ENCODE measurements around the gene TCF4.

Gene TCF4

DNA sequence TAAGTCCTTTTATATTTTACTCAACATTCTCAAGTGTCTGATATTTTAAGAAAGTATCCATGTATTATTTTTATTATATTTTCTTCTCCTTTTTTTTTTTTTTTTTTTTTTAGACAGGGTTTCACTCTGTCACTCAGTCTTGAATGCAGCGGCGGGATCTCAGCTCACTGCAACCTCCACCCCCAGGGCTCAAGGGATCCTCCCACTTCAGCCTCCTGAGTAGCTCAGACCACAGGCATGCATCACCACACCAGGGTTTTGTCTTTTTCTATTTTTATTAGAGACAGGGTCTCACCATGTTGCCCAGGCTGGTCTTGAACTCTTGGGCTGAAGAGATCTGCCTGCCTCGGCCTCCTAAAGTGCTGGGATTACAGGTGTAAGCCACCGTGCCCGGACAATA, 212.1 kb downstream of the TCF4 start:
- DNase-seq (ENCODE audit: low read depth in 1 of 2, low spot score in 1 of 2): no peak
- no peak overlapping the region for H3K27ac ChIP-seq (replicated peaks)
- H3K27me3 ChIP-seq (ENCODE audit: insufficient read depth, poor library complexity, severe bottlenecking): no peaks in the 10 kb centered on the region
- H3K4me3 ChIP-seq (replicated peaks; ENCODE audit: insufficient read depth, low read length): no peak overlapping the region
- TF ChIP-seq SPI1 (IDR thresholded peaks at IDR 0.05; ENCODE audit: borderline replicate concordance, low read depth): no peak
- TF ChIP-seq, protein P1, sequence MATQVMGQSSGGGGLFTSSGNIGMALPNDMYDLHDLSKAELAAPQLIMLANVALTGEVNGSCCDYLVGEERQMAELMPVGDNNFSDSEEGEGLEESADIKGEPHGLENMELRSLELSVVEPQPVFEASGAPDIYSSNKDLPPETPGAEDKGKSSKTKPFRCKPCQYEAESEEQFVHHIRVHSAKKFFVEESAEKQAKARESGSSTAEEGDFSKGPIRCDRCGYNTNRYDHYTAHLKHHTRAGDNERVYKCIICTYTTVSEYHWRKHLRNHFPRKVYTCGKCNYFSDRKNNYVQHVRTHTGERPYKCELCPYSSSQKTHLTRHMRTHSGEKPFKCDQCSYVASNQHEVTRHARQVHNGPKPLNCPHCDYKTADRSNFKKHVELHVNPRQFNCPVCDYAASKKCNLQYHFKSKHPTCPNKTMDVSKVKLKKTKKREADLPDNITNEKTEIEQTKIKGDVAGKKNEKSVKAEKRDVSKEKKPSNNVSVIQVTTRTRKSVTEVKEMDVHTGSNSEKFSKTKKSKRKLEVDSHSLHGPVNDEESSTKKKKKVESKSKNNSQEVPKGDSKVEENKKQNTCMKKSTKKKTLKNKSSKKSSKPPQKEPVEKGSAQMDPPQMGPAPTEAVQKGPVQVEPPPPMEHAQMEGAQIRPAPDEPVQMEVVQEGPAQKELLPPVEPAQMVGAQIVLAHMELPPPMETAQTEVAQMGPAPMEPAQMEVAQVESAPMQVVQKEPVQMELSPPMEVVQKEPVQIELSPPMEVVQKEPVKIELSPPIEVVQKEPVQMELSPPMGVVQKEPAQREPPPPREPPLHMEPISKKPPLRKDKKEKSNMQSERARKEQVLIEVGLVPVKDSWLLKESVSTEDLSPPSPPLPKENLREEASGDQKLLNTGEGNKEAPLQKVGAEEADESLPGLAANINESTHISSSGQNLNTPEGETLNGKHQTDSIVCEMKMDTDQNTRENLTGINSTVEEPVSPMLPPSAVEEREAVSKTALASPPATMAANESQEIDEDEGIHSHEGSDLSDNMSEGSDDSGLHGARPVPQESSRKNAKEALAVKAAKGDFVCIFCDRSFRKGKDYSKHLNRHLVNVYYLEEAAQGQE (IDR thresholded peaks at IDR 0.05; ENCODE audit: insufficient replicate concordance, low read depth): no peak
- no peak for TF ChIP-seq GABPA (IDR thresholded peaks at IDR 0.05; ENCODE audit: low read depth)
- TF ChIP-seq, protein P2, sequence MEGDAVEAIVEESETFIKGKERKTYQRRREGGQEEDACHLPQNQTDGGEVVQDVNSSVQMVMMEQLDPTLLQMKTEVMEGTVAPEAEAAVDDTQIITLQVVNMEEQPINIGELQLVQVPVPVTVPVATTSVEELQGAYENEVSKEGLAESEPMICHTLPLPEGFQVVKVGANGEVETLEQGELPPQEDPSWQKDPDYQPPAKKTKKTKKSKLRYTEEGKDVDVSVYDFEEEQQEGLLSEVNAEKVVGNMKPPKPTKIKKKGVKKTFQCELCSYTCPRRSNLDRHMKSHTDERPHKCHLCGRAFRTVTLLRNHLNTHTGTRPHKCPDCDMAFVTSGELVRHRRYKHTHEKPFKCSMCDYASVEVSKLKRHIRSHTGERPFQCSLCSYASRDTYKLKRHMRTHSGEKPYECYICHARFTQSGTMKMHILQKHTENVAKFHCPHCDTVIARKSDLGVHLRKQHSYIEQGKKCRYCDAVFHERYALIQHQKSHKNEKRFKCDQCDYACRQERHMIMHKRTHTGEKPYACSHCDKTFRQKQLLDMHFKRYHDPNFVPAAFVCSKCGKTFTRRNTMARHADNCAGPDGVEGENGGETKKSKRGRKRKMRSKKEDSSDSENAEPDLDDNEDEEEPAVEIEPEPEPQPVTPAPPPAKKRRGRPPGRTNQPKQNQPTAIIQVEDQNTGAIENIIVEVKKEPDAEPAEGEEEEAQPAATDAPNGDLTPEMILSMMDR (IDR thresholded peaks at IDR 0.05; ENCODE audit: insufficient read depth, low read length): no peak
- TF ChIP-seq POLR2AphosphoS5 (IDR thresholded peaks at IDR 0.05; ENCODE audit: low read depth): no peak

DNA sequence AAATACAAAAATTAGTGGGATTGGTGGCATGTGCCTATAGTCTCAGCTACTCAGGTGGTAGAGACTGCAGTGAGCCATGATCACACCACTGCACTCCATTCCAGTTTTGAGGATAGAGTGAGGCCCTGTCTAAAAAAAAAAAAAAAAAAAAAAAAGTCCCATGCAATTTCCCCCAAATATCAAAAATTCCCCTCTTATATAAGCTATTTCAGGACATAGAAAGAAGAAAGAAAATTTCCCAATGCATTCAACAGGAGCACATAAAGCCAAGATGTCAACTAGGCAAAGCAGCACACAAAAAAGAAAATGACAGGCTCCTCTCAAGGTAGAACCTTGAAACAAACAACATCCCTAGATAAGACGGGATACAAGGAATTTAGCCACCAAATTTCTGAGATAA, 213.3 kb downstream of the TCF4 start:
- no peak overlapping the region for H3K4me3 ChIP-seq (replicated peaks; ENCODE audit: insufficient read depth, low read length)
- no peaks in the 10 kb centered on the region for H3K27me3 ChIP-seq (ENCODE audit: insufficient read depth, poor library complexity, severe bottlenecking)
- no peak for DNase-seq (ENCODE audit: low read depth in 1 of 2, low spot score in 1 of 2)
- no peak overlapping the region for H3K27ac ChIP-seq (replicated peaks)
- no peak for TF ChIP-seq GABPA (IDR thresholded peaks at IDR 0.05; ENCODE audit: low read depth)
- no peak for TF ChIP-seq POLR2AphosphoS5 (IDR thresholded peaks at IDR 0.05; ENCODE audit: low read depth)
- TF ChIP-seq SPI1 (IDR thresholded peaks at IDR 0.05; ENCODE audit: borderline replicate concordance, low read depth): no peak
- TF ChIP-seq, protein P1 (IDR thresholded peaks at IDR 0.05; ENCODE audit: insufficient replicate concordance, low read depth): no peak
- TF ChIP-seq, protein P2 (IDR thresholded peaks at IDR 0.05; ENCODE audit: insufficient read depth, low read length): no peak

DNA sequence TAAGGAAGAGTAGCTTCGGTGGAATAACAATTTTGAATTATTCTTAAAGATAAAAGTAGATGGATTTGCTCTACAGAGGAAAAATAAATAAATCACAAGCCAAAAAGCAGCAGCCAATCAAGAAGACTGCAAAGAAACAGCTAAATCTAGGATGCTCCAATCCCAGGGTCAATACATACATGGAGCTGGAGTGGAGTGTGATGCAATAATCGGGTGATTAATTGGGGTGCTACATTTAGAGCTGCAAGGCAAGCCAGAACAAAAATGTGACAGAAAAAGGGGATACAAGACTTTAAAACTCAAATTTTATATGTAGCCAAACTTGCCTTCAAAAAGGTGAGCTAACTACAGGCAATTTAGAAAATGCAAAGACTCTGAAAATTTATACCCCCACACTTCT, 215.8 kb downstream of the TCF4 start:
- no peak for TF ChIP-seq SPI1 (IDR thresholded peaks at IDR 0.05; ENCODE audit: borderline replicate concordance, low read depth)
- TF ChIP-seq, protein P2 (IDR thresholded peaks at IDR 0.05; ENCODE audit: insufficient read depth, low read length): no peak
- Histone ChIP-seq H3K27ac (replicated peaks) (no peak overlapping the region), H3K4me3 (replicated peaks; ENCODE audit: insufficient read depth, low read length) (no peak overlapping the region), H3K27me3 (ENCODE audit: insufficient read depth, poor library complexity, severe bottlenecking) (no peaks in the 10 kb centered on the region)
- DNase-seq (ENCODE audit: low read depth in 1 of 2, low spot score in 1 of 2): no peak

DNA sequence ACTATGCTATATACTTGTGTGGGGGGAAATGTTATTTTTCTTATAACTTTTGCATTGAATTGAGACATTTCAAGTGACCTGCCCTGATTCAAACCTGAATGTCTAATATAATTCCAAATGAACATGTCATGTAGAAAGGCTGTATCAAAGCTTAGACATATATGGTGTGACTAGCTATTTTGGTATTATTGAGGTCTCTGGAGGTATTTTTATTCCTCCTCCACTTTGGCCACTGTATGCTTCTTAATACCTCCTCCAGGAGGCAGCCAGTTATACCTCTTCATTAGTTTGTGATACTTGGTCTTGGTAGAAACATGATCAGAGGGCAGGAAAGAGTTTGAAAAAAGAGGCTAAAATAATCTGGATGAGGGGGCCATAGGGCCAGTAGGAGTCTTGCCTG, 217.1 kb downstream of the TCF4 start:
- DNase-seq (ENCODE audit: low read depth in 1 of 2, low spot score in 1 of 2): no peak
- Histone ChIP-seq H3K4me3 (replicated peaks; ENCODE audit: insufficient read depth, low read length) (no peak overlapping the region), H3K27ac (replicated peaks) (no peak overlapping the region), H3K27me3 (ENCODE audit: insufficient read depth, poor library complexity, severe bottlenecking) (no peaks in the 10 kb centered on the region)
- TF ChIP-seq, protein P1 (IDR thresholded peaks at IDR 0.05; ENCODE audit: insufficient replicate concordance, low read depth): no peak
- TF ChIP-seq, protein P2 (IDR thresholded peaks at IDR 0.05; ENCODE audit: insufficient read depth, low read length): no peak
- TF ChIP-seq POLR2AphosphoS5 (IDR thresholded peaks at IDR 0.05; ENCODE audit: low read depth) (no peak), SPI1 (IDR thresholded peaks at IDR 0.05; ENCODE audit: borderline replicate concordance, low read depth) (no peak)

Measured in HL-60 (cell line).